ENCODE data around the gene EFEMP2. TPM values are rescaled to one million over a fixed set of nuclear protein-coding genes. Genes with fewer than 3 reads are reported as not detected.
A peak's percentile ranks its signal among the peaks of the same experiment; 100 is the strongest.

The EFEMP2 gene
- total RNA-seq, 1 donor from 2014 or later = 131 TPM

DNA sequence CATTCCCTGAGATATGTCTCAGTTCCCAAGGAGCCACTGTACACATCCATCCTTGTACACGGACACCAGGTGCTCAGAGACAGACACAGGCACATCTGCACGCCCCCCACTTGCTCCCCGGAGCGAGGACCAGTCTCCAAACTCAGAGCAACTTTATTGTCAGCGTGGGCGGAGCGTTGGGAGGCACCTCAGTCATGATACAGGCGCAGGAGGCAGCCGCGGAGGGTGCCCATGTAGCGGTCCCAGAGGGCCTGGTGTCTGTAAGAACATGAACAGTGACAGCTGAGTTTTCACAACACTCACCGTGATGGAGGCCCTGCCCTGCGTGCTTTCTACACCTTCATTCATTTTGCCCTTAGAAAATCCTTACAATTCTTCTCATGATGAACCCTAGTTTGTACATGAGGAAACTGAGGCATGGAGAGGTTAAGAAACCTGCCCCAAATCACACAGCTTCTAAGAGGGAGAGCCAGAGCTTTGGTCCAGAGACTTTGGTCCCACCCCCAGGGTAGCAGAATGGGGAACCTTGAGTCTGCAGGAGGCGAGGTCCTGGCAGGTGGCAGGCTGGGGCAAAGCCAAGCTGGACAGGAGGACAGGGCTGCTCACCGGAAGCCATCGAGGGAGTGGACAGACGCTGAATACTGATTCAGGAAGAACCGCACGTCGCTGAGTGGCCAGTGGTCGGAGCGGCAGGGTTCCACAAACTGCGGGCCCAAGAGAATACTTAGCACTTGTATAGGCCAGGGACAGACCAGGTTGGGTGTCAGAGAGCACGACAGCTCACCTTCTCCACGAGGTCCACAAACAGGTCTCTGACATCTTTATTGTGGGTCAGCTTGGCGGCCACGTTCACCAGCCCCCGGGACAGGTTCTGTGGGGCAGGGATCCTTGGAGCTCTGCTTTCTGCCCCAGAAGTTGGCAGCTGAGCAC lies 11.5 kb upstream of the EFEMP2 start:
- H3K27me3 Mint-ChIP-seq (ENCODE audit: unreplicated experiment) = no peaks in the 10 kb centered on the region
- no peaks in the 10 kb centered on the region for H3K9me3 Mint-ChIP-seq (ENCODE audit: unreplicated experiment)
- DNase-seq (ENCODE audit: extremely low spot score, unreplicated experiment) = no peak
- peak overlapping the region; percentile 82 for H3K27ac Mint-ChIP-seq (ENCODE audit: unreplicated experiment)
- peaks cover 23% of the 10 kb centered on the region for H3K36me3 Mint-ChIP-seq (ENCODE audit: unreplicated experiment)
- TF ChIP-seq, protein P1, sequence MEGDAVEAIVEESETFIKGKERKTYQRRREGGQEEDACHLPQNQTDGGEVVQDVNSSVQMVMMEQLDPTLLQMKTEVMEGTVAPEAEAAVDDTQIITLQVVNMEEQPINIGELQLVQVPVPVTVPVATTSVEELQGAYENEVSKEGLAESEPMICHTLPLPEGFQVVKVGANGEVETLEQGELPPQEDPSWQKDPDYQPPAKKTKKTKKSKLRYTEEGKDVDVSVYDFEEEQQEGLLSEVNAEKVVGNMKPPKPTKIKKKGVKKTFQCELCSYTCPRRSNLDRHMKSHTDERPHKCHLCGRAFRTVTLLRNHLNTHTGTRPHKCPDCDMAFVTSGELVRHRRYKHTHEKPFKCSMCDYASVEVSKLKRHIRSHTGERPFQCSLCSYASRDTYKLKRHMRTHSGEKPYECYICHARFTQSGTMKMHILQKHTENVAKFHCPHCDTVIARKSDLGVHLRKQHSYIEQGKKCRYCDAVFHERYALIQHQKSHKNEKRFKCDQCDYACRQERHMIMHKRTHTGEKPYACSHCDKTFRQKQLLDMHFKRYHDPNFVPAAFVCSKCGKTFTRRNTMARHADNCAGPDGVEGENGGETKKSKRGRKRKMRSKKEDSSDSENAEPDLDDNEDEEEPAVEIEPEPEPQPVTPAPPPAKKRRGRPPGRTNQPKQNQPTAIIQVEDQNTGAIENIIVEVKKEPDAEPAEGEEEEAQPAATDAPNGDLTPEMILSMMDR (IDR thresholded peaks at IDR 0.05) = no peak
- peaks cover 29% of the 10 kb centered on the region for H3K4me1 Mint-ChIP-seq (ENCODE audit: unreplicated experiment)
- H3K4me3 Mint-ChIP-seq (ENCODE audit: unreplicated experiment) = no peak overlapping the region

DNA sequence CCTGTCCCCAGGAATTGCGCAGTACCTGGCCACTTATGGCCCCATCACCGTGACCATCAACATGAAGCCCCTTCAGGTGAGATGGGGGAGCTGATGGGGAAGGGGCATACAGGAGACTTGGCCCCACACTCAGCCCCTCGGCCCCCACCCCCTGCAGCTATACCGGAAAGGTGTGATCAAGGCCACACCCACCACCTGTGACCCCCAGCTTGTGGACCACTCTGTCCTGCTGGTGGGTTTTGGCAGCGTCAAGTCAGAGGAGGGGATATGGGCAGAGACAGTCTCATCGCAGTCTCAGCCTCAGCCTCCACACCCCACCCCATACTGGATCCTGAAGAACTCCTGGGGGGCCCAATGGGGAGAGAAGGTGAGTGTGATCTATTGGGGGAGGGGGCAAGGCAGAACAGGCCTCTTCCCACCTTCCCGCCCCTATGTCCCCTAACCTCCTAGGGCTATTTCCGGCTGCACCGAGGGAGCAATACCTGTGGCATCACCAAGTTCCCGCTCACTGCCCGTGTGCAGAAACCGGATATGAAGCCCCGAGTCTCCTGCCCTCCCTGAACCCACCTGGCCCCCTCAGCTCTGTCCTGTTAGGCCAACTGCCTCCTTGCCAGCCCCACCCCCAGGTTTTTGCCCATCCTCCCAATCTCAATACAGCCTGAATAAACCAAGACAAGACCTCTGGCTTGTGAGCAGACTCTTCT lies 10.6 kb upstream of the EFEMP2 start:
- TF ChIP-seq, protein P1 (IDR thresholded peaks at IDR 0.05) = no peak
- no peaks in the 10 kb centered on the region for H3K9me3 Mint-ChIP-seq (ENCODE audit: unreplicated experiment)
- H3K27me3 Mint-ChIP-seq (ENCODE audit: unreplicated experiment) = no peaks in the 10 kb centered on the region
- H3K4me1 Mint-ChIP-seq (ENCODE audit: unreplicated experiment) = peaks cover 23% of the 10 kb centered on the region
- DNase-seq (ENCODE audit: extremely low spot score, unreplicated experiment) = no peak
- H3K4me3 Mint-ChIP-seq (ENCODE audit: unreplicated experiment) = no peak overlapping the region
- no peak overlapping the region for H3K27ac Mint-ChIP-seq (ENCODE audit: unreplicated experiment)
- peaks cover 23% of the 10 kb centered on the region for H3K36me3 Mint-ChIP-seq (ENCODE audit: unreplicated experiment)

DNA sequence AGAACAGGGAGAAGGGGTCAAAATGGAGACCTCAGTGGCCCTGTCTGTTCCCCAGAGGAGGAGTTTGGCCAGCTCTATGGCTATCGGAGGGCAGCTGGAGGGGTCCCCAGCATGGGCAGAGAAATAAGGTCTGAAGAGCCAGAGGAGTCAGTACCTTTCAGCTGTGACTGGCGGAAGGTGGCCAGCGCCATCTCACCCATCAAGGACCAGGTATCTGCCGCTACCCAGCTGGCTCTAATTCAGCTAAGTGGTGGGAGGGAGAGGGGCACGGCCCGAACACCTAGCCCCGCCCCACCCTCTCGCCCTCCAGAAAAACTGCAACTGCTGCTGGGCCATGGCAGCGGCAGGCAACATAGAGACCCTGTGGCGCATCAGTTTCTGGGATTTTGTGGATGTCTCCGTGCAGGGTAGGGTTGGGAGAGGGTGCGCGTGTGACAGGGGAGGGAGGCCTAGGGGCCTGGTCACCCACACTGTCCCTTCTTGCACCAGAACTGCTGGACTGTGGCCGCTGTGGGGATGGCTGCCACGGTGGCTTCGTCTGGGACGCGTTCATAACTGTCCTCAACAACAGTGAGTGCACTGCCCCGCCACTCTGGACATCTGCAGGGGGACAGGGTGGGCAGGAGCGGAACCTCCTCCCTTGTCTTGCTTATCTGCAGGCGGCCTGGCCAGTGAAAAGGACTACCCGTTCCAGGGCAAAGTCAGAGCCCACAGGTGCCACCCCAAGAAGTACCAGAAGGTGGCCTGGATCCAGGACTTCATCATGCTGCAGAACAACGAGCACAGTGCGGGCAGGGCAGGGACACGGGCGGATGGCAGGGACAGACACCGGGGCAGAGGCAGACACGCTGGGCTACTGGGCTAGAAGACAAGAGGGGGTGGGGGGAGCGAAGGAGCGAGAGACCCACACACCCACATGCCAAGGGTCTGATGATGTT lies 9.8 kb upstream of the EFEMP2 start:
- Mint-ChIP-seq H3K36me3 (ENCODE audit: unreplicated experiment) (peaks cover 23% of the 10 kb centered on the region), H3K4me3 (ENCODE audit: unreplicated experiment) (no peak overlapping the region), H3K27ac (ENCODE audit: unreplicated experiment) (no peak overlapping the region), H3K4me1 (ENCODE audit: unreplicated experiment) (peaks cover 16% of the 10 kb centered on the region), H3K27me3 (ENCODE audit: unreplicated experiment) (no peaks in the 10 kb centered on the region), H3K9me3 (ENCODE audit: unreplicated experiment) (no peaks in the 10 kb centered on the region)
- DNase-seq (ENCODE audit: extremely low spot score, unreplicated experiment) = no peak
- TF ChIP-seq, protein P1 (IDR thresholded peaks at IDR 0.05) = no peak

DNA sequence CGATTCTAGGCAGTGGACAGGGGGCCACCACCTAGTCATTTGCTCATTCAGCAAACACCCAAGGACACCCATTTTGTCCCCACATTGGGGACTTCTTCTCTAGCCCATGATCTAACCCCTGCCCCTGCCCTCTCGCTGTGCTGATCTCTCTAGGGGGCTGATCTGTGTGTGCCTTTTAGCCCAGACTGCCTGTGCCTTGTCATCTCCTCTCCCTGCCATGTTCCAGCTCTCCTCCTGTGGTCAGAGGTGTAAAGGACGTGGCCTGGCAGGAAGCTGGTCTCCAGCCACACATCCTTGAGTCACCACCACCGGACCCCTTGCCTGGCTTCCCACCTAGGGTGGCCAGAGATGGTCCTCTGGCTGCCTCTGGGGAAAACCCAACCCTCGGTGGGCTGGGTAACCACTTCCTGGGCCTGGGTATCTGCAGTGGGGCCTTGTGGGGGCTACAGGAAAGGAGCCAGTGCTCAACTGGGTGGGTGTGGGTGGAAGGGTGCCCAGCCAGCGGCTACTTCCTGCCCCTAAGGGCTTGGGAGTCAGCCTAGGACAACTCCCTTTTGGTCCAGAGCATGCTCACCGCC lies 8.3 kb upstream of the EFEMP2 start:
- Mint-ChIP-seq H3K27me3 (ENCODE audit: unreplicated experiment) (no peaks in the 10 kb centered on the region), H3K27ac (ENCODE audit: unreplicated experiment) (no peak overlapping the region), H3K9me3 (ENCODE audit: unreplicated experiment) (no peaks in the 10 kb centered on the region), H3K4me3 (ENCODE audit: unreplicated experiment) (no peak overlapping the region), H3K36me3 (ENCODE audit: unreplicated experiment) (peaks cover 18% of the 10 kb centered on the region), H3K4me1 (ENCODE audit: unreplicated experiment) (peaks cover 5% of the 10 kb centered on the region)
- TF ChIP-seq, protein P1 (IDR thresholded peaks at IDR 0.05) = no peak
- no peak for DNase-seq (ENCODE audit: extremely low spot score, unreplicated experiment)

Measured in osteocyte (in vitro differentiated cells).